Endothelial cell of umbilical vein (primary cell): ENCODE results near the gene BCAR3. TPM values are rescaled to one million over a fixed set of nuclear protein-coding genes. Genes with fewer than 3 reads are reported as not detected.

ENCODE experiments used
- BruUV-seq: library from RNA; stranded (reverse); fragments of 400-500 nt; replicated peaks from 2 replicates; lab custom pipeline; 2021; lab: Mats Ljungman, UMichigan
- CTCF ChIA-PET: fragments of 300-600, 350-600 bp; sonication (Branson Sonifier 250); formaldehyde crosslinking; loops from one replicate; lab custom pipeline; 2021; ENCODE audit warnings: antibody characterized with exemption, inconsistent platforms; lab: Charles Lee
- POLR2A ChIA-PET: fragments of 300-600, 350-600 bp; sonication (Branson Sonifier 250); formaldehyde crosslinking; loops from one replicate; lab custom pipeline; 2021; ENCODE audit warnings: antibody characterized with exemption, inconsistent platforms; lab: Charles Lee
- DNase-seq: peaks from one replicate; pipeline ENCODE4 v3.0.0-alpha.2; 2011; ENCODE audit warnings: low read depth, low spot score
- FAIRE-seq: peaks from 2 replicates; lab custom pipeline; 2011; peaks lifted over from hg19 to GRCh38; lab: Jason Lieb, UNC
- H2AFZ ChIP-seq: 2 replicates; pipeline ENCODE4 v1.6.0; 2012; ENCODE audit warnings: low read depth, low read length, control low read depth, inconsistent platforms
- H3K27ac ChIP-seq: 2 replicates; pipeline ENCODE4 v1.5.1; 2011; ENCODE audit warnings: low read depth, mild to moderate bottlenecking, control low read depth, low read length, moderate library complexity; ENCODE audit not compliant: insufficient read depth
- H3K27me3 ChIP-seq, 2 experiments: 2 replicates each; pipeline versions ENCODE4 v1.6.0 to v1.6.1; 2011; ENCODE audit warnings: low read length in 2 of 2, mixed read lengths in 1 of 2; ENCODE audit not compliant: control insufficient read depth in 2 of 2, insufficient read depth in 2 of 2
- H3K36me3 ChIP-seq, 2 experiments: 2 replicates in 1 of 2; 3 replicates in 1 of 2; pipeline ENCODE4 v1.5.1; 2011; ENCODE audit warnings: low read length in 2 of 2, mild to moderate bottlenecking in 1 of 2, moderate library complexity in 1 of 2; ENCODE audit not compliant: control insufficient read depth in 2 of 2, insufficient read depth in 2 of 2; ENCODE audit errors: extremely low read depth in 1 of 2
- H3K4me1 ChIP-seq: 3 replicates; pipeline ENCODE4 v1.5.1; 2011; ENCODE audit warnings: mild to moderate bottlenecking, low read length; ENCODE audit not compliant: control insufficient read depth, insufficient read depth; ENCODE audit errors: extremely low read depth
- H3K4me2 ChIP-seq: 2 replicates; pipeline ENCODE4 v1.6.1; 2011; ENCODE audit warnings: low read length, control low read depth, mixed read lengths; ENCODE audit not compliant: insufficient read depth
- H3K4me3 ChIP-seq, 3 experiments: fragments of 200-600 bp in 1 of 3; sonication (generic), shearing (Covaris generic) in 1 of 3; replicated peaks in 1 of 3; 2 replicates each; pipeline ENCODE4 v1.5.1; 2011 to 2016; ENCODE audit warnings: control low read depth in 3 of 3, low read length in 3 of 3, mild to moderate bottlenecking in 2 of 3, inconsistent platforms in 1 of 3, low read depth in 1 of 3, moderate library complexity in 1 of 3; ENCODE audit not compliant: insufficient read depth in 1 of 3
- H3K79me2 ChIP-seq: 2 replicates; pipeline ENCODE4 v1.6.0; 2012; ENCODE audit warnings: low read length, inconsistent platforms; ENCODE audit not compliant: control insufficient read depth, insufficient read depth
- H3K9ac ChIP-seq: replicated peaks from 2 replicates; pipeline ENCODE3; 2011; ENCODE audit warnings: low read length, control low read depth; ENCODE audit not compliant: insufficient read depth; ENCODE audit errors: extremely low read depth
- H3K9me1 ChIP-seq: replicated peaks from 3 replicates; pipeline ENCODE4 v1.6.0; 2011; ENCODE audit warnings: mild to moderate bottlenecking, low read length; ENCODE audit not compliant: control insufficient read depth, insufficient read depth; ENCODE audit errors: extremely low read depth
- H3K9me3 ChIP-seq: replicated peaks from 2 replicates; pipeline ENCODE4 v1.5.1; 2012; ENCODE audit warnings: low read length, inconsistent platforms; ENCODE audit not compliant: control insufficient read depth, insufficient read depth
- H4K20me1 ChIP-seq: replicated peaks from 2 replicates; pipeline ENCODE3; 2011; ENCODE audit warnings: mild to moderate bottlenecking, low read length; ENCODE audit not compliant: control insufficient read depth, insufficient read depth; ENCODE audit errors: extremely low read depth
- CTCF ChIP-seq, 2 donors: IDR thresholded peaks; 1 replicate in 1 of 2; 2 replicates in 1 of 2; pipeline ENCODE4 v1.5.1; 2011; ENCODE audit warnings: low read length in 2 of 2, mild to moderate bottlenecking in 2 of 2, moderate library complexity in 2 of 2, control low read depth in 1 of 2, inconsistent platforms in 1 of 2, low read depth in 1 of 2; ENCODE audit not compliant: insufficient read depth in 1 of 2; ENCODE audit errors: extremely low read depth in 1 of 2
- EZH2 ChIP-seq: IDR thresholded peaks from 2 replicates; pipeline ENCODE4 v1.6.1; 2012; ENCODE audit warnings: borderline replicate concordance, low read depth, mild to moderate bottlenecking, moderate library complexity, low read length, inconsistent platforms; ENCODE audit not compliant: severe bottlenecking
- FOS ChIP-seq: IDR thresholded peaks from 2 replicates; pipeline ENCODE4 v1.6.1; 2011; ENCODE audit warnings: mild to moderate bottlenecking, low read length, moderate library complexity, borderline replicate concordance; ENCODE audit not compliant: insufficient read depth
- GATA2 ChIP-seq: IDR thresholded peaks from 2 replicates; pipeline ENCODE4 v1.7.0; 2011; ENCODE audit warnings: low read depth, mild to moderate bottlenecking, moderate library complexity, mixed read lengths, low read length; ENCODE audit not compliant: insufficient read length, insufficient read depth
- JUN ChIP-seq: IDR thresholded peaks from 2 replicates; pipeline ENCODE4 v1.6.1; 2011; ENCODE audit warnings: borderline replicate concordance, low read depth; ENCODE audit not compliant: insufficient read length, insufficient read depth
- MAX ChIP-seq: IDR thresholded peaks from 2 replicates; pipeline ENCODE4 v1.6.1; 2011; ENCODE audit not compliant: insufficient read depth, insufficient read length
- MYC ChIP-seq: IDR thresholded peaks from one replicate; pipeline ENCODE4 v1.6.1; 2011; ENCODE audit warnings: mild to moderate bottlenecking, low read depth, low read length
- POLR2A ChIP-seq: IDR thresholded peaks from 2 replicates; pipeline ENCODE4 v1.6.1; 2012; ENCODE audit warnings: low read depth, mild to moderate bottlenecking, control low read depth, low read length
- POLR2AphosphoS5 ChIP-seq: IDR thresholded peaks from 2 replicates; pipeline ENCODE4 v1.6.1; 2012; ENCODE audit warnings: low read depth, mild to moderate bottlenecking, control low read depth, low read length, moderate library complexity; ENCODE audit not compliant: insufficient read depth
- dilution Hi-C: fragments of 300-500 bp; cut with MboI; formaldehyde crosslinking; loops from one replicate; pipeline ENCODE4 v1.15.0; 2019; ENCODE audit warnings: low sequenced_read_pairs; ENCODE audit not compliant: extremely low pct_ligation_motif_present
- intact Hi-C: fragments of 100-400 bp; cut with micrococcal nuclease; formaldehyde crosslinking; loops from one replicate; pipeline ENCODE4 v1.10.0; 2022
- polyA plus RNA-seq, 4 experiments: library from polyadenylated mRNA; depleted of rRNA in 3 of 4; stranded (reverse) in 3 of 4; unstranded in 1 of 4; fragments of >200 nt; gene quantifications; 2 replicates each; pipeline versions ENCODE4 v1.2.1 to v1.2.3, GENCODE V29; 2011 to 2012; ENCODE audit warnings: missing spikeins in 1 of 4
- total RNA-seq: library from RNA; stranded (reverse); gene quantifications from 2 replicates; pipeline ENCODE4 v1.2.3, GENCODE V29; 2021

BCAR3 gene
- total and polyA plus RNA-seq, 2 donors (not counting 3 experiments of a cell fraction or from before 2014, with no cell fraction given) = 17.5 to 32.9 TPM

- DNase-seq (no peak), FAIRE-seq (no peak)
- Histone ChIP-seq H3K79me2 (peaks cover 96% of the 10 kb centered on the region), H3K9me1 (no peaks in the 10 kb centered on the region), H3K9ac (no peak overlapping the region), H4K20me1 (no peaks in the 10 kb centered on the region), H3K27ac (no peak overlapping the region), H3K27me3 (no peaks in the 10 kb centered on the region), H2AFZ (no peak overlapping the region), H3K4me1 (no peaks in the 10 kb centered on the region), H3K36me3 (peaks cover 4 to 17% of the 10 kb centered on the region in 2 experiments), H3K4me3 (no peak overlapping the region), H3K4me2 (no peak overlapping the region), H3K9me3 (no peaks in the 10 kb centered on the region)
- dilution Hi-C loops = loop anchor here (25.0 kb wide), 1 partner anchor 159 kb away; no protein-coding TSS in a partner anchor
- intact Hi-C loops = no loop called here
- TF ChIP-seq EZH2 (no peak), MAX (no peak), MYC (no peak), JUN (no peak), CTCF (IDR thresholded peaks at IDR 0.05; ENCODE audit: extremely low read depth in 1 of 2, insufficient read depth in 1 of 2, low read depth in 1 of 2, low read length in 2 of 2) (no peak), POLR2AphosphoS5 (no peak), POLR2A (no peak), GATA2 (no peak), FOS (no peak)
- CTCF ChIA-PET = interaction anchor here (0.7 to 1.5 kb wide), 8 partner anchors 8 to 191 kb away, joined by 3 to 5 read pairs (median 4); partner anchors contain the start of gene BCAR3
- POLR2A ChIA-PET = no interaction called here
- BruUV-seq = no TSS peak
Observed at GRCh38 chr1:93653656-93654055, 28.0 kb downstream of the BCAR3 start.
